Muscle of back (tissue), 11 donors: ENCODE results near the gene MYCN. TPM values are rescaled to one million over a fixed set of nuclear protein-coding genes. Genes with fewer than 3 reads are reported as not detected.
"Not testable (repeated sequence)": the region's sequence is repeated elsewhere in the genome, so short reads cannot be mapped to it uniquely, and the experiment has no call there.

Experiments
- DNase-seq, 3 donors: peaks; one replicate each; pipeline versions ENCODE4 v3.0.0 to v3.0.0-alpha.2; 2013
- polyA plus RNA-seq, 10 donors: library from polyadenylated mRNA; unstranded; fragments of 120-200 nt; gene quantifications; one replicate each; pipeline ENCODE4 v1.2.1, GENCODE V29; 2013; ENCODE audit not compliant: insufficient read length in 10 of 10

Gene MYCN
- polyA plus RNA-seq, 10 donors: 4.4 to 11.9 (median 6.2) TPM

DNA sequence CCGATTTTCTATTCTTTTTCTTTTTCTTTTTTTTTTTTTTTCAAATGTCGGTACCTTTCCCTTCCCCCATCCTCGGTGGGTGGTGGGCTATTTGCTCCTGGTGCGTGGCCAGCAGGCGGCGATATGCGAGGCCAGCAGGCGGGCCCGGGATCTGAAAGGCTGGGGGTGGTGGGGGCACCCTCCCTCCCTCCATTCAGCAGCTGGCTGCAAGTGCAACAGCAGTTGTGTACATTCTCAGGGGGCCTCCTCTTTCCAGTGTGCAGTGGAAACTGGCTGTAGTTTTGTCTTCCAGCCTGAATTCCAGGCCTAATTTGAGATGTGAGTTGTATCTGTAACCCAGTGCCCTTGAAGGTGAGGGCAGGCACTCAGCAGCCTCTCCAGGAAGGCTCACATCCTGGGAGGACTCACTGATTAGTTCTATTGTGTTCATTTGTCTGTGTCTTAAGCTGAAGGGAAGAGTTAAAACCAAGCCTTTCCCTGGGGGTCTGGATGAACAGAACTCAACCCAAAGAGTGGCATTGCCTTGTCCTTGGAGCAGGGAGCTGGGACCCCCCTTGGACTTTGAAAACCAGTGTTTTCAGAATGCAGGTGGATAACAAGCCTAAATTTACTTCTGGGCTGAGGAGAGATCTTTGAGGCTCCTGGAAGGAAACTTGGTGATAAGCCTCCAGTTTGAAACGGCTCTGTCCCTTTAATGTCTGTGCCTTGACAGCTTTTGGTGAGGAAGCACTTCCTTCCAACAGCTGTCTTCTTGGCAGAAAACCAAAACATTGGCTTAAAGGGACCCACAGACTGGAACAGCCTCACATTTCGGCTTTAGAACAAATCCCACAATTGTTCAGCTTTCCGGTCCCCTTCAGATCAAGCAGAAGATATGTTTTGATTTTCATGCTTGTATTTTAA is 3.3 kb downstream of the MYCN start:
- peak; percentile 81 to 89 (median 82) for DNase-seq

GRCh38 chr2:15944325-15945017 is 4.1 kb downstream of the MYCN start:
- DNase-seq: no peak

DNA sequence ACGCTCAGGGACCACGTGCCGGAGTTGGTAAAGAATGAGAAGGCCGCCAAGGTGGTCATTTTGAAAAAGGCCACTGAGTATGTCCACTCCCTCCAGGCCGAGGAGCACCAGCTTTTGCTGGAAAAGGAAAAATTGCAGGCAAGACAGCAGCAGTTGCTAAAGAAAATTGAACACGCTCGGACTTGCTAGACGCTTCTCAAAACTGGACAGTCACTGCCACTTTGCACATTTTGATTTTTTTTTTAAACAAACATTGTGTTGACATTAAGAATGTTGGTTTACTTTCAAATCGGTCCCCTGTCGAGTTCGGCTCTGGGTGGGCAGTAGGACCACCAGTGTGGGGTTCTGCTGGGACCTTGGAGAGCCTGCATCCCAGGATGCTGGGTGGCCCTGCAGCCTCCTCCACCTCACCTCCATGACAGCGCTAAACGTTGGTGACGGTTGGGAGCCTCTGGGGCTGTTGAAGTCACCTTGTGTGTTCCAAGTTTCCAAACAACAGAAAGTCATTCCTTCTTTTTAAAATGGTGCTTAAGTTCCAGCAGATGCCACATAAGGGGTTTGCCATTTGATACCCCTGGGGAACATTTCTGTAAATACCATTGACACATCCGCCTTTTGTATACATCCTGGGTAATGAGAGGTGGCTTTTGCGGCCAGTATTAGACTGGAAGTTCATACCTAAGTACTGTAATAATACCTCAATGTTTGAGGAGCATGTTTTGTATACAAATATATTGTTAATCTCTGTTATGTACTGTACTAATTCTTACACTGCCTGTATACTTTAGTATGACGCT is 5.8 kb downstream of the MYCN start:
- no peak for DNase-seq

GRCh38 chr2:15946983-15947382 is 6.6 kb downstream of the MYCN start:
- no peak for DNase-seq

- DNase-seq: no peak
These were observed 7.1 kb downstream of the MYCN start for GRCh38 chr2:15947431-15947830.

- DNase-seq: no peak
These were observed 8.3 kb downstream of the MYCN start for GRCh38 chr2:15948704-15948957.

DNA sequence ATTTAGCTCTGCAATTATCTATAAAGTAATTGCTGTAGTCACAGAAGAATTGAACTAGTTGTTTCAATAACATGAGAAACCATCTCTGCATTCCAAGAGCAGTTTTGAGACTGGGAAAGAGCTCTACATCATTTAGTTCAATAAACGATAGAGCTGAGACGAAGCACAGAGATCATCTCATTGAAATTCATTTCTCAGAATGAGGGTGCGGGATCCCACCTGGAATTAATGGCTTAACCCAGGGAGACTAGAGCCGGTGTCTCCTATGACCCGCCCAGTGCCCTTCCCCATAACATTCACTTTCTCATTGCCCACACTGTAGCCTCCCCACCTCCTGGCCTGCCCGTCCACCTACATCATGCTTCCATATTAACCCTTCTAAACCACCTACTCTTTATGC is 8.8 kb downstream of the MYCN start:
- DNase-seq: no peak

- DNase-seq: no peak
These were observed 9.2 kb downstream of the MYCN start for GRCh38 chr2:15949551-15949950.

DNA sequence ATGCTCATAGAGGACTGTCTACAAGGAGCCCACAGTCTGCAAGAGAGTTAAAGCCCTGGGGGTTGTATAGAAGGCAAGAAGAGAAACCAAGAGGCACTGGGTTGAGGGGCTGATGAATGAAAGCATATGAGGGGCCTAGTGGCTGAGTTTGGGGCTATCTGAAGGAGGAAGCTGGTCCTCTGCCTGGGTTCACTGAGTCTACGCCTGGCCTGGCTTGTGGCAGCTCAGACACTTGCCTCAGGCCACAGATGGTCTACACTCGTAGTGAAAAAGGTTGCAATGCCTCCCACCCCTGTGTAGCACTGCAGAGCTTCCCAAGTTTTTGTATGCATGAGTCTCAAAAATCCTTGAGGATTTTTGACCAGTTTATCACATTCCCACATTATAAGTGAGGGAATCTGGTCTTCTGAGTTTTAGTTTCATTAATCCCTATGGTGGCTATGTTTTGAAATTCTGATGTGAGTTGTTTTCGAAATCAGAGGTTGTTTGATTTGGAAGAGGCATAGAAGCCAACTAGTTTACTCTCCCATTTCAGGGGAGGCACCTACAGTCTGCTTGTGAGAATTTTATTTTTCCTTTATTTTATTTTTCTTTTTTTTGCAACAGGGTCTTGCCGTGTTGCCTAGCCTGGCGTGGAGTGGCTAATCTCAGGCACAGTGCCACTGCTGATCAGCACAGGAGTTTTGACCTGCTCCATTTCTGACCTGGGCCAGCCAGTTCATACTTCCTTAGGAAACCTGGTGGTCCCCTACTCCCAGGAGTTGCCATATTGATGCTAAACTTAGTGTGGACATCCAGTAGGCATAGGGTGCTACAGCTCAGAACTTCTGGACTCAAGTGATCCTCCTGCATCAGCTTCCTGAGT is 10.0 kb downstream of the MYCN start:
- no peak for DNase-seq

GRCh38 chr2:15951936-15952335 is 11.6 kb downstream of the MYCN start:
- DNase-seq: not testable (repeated sequence)

GRCh38 chr2:15952451-15953146 is 12.2 kb downstream of the MYCN start:
- no peak for DNase-seq

GRCh38 chr2:15953147-15953630 is 12.8 kb downstream of the MYCN start:
- DNase-seq: no peak

GRCh38 chr2:15953891-15954680 is 13.7 kb downstream of the MYCN start:
- no peak for DNase-seq

DNA sequence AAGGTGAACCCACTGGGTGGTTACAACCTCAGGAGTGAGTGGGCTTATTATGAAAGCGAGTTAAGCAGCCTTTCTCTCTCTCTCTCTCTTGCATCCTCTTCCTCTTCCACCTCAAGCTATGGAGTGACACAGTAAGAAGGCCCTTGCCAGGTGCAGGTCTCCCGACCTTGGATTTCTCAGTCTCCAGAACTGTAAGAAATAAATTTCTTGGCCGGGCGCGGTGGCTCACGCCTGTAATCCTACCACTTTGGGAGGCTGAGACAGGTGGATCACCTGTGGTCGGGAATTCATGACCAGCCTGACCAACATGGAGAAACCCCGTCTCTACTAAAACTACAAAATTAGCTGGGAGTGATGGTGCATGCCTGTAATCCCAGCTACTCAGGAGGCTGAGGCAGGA is 14.4 kb downstream of the MYCN start:
- no peak for DNase-seq

- DNase-seq: no peak
These were observed 15.1 kb downstream of the MYCN start for GRCh38 chr2:15955232-15955988.

- DNase-seq: no peak
These were observed 15.9 kb downstream of the MYCN start for GRCh38 chr2:15956230-15956629.

- DNase-seq: no peak
These were observed 16.7 kb downstream of the MYCN start for GRCh38 chr2:15956751-15957736.
